ENCODE measurements around the gene LRRC9. TPM values are rescaled to one million over a fixed set of nuclear protein-coding genes. Genes with fewer than 3 reads are reported as not detected.
"Not testable (repeated sequence)": the region's sequence is repeated elsewhere in the genome, so short reads cannot be mapped to it uniquely, and the experiment has no call there.

Gene LRRC9
- total and polyA plus RNA-seq, 2 experiments from 2014 or later, result 2.2 to 3.1 TPM

DNA sequence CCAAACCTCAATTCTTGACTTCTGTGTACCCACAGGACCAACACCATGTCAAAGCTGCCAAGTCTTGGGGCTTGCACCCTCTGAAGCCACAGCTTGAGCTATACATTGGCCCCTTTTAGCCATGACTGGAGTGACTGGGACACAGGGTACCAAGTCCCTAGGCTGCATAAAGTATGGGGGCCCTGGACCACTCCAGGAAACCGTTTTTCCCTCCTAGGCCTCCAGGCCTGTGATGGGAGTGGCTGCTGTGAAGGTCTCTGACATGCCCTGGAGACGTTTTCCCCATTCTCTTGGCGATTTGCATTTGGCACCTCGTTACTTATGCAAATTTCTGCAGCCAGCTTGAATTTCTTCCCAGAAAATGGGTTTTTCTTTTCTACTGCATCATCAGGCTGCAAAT, 90.3 kb downstream of the LRRC9 start:
- not testable (repeated sequence) for H3K27me3 ChIP-seq (ENCODE audit: insufficient read depth); H3K27me3 Mint-ChIP-seq (ENCODE audit: insufficient read depth, low read depth, poor library complexity); H3K36me3 ChIP-seq (ENCODE audit: insufficient read depth); H3K4me2 ChIP-seq; DNase-seq (ENCODE audit: low spot score); H3K4me3 ChIP-seq; H3K27ac Mint-ChIP-seq; H2AFZ ChIP-seq; H3K4me1 ChIP-seq (ENCODE audit: insufficient read depth); H3K27ac ChIP-seq (ENCODE audit: low read depth); H3K4me3 Mint-ChIP-seq; ATAC-seq; H3K9me2 ChIP-seq (ENCODE audit: insufficient read depth); H4K20me1 ChIP-seq (replicated peaks; ENCODE audit: insufficient read depth); H3F3A ChIP-seq (replicated peaks; ENCODE audit: low read depth); H3K79me2 ChIP-seq (replicated peaks; ENCODE audit: insufficient read depth); H3K4me1 Mint-ChIP-seq
- Mint-ChIP-seq H3K36me3 (ENCODE audit: low read depth) (peaks cover 15% of the 10 kb centered on the region; the same call in 2 of the 3 replicates), H3K9me3 (peaks cover 33% of the 10 kb centered on the region)

DNA sequence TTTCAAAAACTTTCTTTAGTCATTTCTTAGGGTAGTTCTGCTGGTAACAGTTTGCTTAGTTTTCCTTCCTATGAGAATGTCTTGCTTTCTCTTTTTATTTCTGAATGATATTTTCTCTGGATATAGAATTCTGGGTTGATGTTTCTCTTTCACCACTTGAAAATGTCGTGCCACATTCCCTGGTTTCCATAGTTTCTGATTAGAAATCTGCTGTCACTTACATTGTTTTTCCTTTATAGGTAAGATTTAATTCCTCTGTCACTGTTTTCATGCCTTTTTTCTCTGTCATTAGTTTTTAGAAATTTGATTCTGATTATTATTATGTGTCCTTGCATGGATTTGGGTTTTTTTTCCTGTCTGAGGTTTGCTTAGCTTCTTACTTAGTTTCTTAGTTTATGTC, 94.5 kb downstream of the LRRC9 start:
- H3K27me3 ChIP-seq (ENCODE audit: insufficient read depth), result no peaks in the 10 kb centered on the region
- Mint-ChIP-seq H3K27me3 (ENCODE audit: insufficient read depth, low read depth, poor library complexity) (no peaks in the 10 kb centered on the region), H3K27ac (no peak overlapping the region), H3K36me3 (ENCODE audit: low read depth) (peaks cover 12% of the 10 kb centered on the region; the same call in 2 of the 3 replicates), H3K9me3 (peaks cover 30% of the 10 kb centered on the region), H3K4me3 (no peak overlapping the region), H3K4me1 (no peaks in the 10 kb centered on the region)
- no peaks in the 10 kb centered on the region for H3K79me2 ChIP-seq (replicated peaks; ENCODE audit: insufficient read depth)
- no peak for TF ChIP-seq POLR2AphosphoS5 (IDR thresholded peaks at IDR 0.05; ENCODE audit: low read depth)
- no peak for TF ChIP-seq ZNF331 (CRISPR knock-in tag; IDR thresholded peaks at IDR 0.05; ENCODE audit: low read depth)
- TF ChIP-seq EZH2 (IDR thresholded peaks at IDR 0.05; ENCODE audit: low read depth, unreplicated experiment), result no peak
- TF ChIP-seq, protein P1, sequence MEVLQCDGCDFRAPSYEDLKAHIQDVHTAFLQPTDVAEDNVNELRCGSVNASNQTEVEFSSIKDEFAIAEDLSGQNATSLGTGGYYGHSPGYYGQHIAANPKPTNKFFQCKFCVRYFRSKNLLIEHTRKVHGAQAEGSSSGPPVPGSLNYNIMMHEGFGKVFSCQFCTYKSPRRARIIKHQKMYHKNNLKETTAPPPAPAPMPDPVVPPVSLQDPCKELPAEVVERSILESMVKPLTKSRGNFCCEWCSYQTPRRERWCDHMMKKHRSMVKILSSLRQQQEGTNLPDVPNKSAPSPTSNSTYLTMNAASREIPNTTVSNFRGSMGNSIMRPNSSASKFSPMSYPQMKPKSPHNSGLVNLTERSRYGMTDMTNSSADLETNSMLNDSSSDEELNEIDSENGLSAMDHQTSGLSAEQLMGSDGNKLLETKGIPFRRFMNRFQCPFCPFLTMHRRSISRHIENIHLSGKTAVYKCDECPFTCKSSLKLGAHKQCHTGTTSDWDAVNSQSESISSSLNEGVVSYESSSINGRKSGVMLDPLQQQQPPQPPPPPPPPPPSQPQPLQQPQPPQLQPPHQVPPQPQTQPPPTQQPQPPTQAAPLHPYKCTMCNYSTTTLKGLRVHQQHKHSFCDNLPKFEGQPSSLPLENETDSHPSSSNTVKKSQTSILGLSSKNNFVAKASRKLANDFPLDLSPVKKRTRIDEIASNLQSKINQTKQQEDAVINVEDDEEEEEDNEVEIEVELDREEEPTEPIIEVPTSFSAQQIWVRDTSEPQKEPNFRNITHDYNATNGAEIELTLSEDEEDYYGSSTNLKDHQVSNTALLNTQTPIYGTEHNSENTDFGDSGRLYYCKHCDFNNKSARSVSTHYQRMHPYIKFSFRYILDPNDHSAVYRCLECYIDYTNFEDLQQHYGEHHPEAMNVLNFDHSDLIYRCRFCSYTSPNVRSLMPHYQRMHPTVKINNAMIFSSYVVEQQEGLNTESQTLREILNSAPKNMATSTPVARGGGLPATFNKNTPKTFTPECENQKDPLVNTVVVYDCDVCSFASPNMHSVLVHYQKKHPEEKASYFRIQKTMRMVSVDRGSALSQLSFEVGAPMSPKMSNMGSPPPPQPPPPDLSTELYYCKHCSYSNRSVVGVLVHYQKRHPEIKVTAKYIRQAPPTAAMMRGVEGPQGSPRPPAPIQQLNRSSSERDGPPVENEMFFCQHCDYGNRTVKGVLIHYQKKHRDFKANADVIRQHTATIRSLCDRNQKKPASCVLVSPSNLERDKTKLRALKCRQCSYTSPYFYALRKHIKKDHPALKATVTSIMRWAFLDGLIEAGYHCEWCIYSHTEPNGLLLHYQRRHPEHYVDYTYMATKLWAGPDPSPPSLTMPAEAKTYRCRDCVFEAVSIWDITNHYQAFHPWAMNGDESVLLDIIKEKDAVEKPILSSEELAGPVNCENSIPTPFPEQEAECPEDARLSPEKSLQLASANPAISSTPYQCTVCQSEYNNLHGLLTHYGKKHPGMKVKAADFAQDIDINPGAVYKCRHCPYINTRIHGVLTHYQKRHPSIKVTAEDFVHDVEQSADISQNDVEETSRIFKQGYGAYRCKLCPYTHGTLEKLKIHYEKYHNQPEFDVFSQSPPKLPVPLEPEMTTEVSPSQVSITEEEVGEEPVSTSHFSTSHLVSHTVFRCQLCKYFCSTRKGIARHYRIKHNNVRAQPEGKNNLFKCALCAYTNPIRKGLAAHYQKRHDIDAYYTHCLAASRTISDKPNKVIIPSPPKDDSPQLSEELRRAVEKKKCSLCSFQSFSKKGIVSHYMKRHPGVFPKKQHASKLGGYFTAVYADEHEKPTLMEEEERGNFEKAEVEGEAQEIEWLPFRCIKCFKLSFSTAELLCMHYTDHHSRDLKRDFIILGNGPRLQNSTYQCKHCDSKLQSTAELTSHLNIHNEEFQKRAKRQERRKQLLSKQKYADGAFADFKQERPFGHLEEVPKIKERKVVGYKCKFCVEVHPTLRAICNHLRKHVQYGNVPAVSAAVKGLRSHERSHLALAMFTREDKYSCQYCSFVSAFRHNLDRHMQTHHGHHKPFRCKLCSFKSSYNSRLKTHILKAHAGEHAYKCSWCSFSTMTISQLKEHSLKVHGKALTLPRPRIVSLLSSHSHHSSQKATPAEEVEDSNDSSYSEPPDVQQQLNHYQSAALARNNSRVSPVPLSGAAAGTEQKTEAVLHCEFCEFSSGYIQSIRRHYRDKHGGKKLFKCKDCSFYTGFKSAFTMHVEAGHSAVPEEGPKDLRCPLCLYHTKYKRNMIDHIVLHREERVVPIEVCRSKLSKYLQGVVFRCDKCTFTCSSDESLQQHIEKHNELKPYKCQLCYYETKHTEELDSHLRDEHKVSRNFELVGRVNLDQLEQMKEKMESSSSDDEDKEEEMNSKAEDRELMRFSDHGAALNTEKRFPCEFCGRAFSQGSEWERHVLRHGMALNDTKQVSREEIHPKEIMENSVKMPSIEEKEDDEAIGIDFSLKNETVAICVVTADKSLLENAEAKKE (CRISPR knock-in tag; IDR thresholded peaks at IDR 0.05), result no peak
- TF ChIP-seq NANOG (IDR thresholded peaks at IDR 0.05; ENCODE audit: borderline replicate concordance), result no peak
- no peak for TF ChIP-seq CREB1 (CRISPR knock-in tag; IDR thresholded peaks at IDR 0.05; ENCODE audit: low read depth)
- no peak for TF ChIP-seq JUNB (IDR thresholded peaks at IDR 0.05; ENCODE audit: unreplicated experiment)
- no peak for TF ChIP-seq EZH2phosphoT487 (IDR thresholded peaks at IDR 0.05; ENCODE audit: unreplicated experiment)
- TF ChIP-seq, protein P2, sequence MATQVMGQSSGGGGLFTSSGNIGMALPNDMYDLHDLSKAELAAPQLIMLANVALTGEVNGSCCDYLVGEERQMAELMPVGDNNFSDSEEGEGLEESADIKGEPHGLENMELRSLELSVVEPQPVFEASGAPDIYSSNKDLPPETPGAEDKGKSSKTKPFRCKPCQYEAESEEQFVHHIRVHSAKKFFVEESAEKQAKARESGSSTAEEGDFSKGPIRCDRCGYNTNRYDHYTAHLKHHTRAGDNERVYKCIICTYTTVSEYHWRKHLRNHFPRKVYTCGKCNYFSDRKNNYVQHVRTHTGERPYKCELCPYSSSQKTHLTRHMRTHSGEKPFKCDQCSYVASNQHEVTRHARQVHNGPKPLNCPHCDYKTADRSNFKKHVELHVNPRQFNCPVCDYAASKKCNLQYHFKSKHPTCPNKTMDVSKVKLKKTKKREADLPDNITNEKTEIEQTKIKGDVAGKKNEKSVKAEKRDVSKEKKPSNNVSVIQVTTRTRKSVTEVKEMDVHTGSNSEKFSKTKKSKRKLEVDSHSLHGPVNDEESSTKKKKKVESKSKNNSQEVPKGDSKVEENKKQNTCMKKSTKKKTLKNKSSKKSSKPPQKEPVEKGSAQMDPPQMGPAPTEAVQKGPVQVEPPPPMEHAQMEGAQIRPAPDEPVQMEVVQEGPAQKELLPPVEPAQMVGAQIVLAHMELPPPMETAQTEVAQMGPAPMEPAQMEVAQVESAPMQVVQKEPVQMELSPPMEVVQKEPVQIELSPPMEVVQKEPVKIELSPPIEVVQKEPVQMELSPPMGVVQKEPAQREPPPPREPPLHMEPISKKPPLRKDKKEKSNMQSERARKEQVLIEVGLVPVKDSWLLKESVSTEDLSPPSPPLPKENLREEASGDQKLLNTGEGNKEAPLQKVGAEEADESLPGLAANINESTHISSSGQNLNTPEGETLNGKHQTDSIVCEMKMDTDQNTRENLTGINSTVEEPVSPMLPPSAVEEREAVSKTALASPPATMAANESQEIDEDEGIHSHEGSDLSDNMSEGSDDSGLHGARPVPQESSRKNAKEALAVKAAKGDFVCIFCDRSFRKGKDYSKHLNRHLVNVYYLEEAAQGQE (IDR thresholded peaks at IDR 0.05; ENCODE audit: unreplicated experiment), result no peak
- no peaks in the 10 kb centered on the region for H3K4me1 ChIP-seq (ENCODE audit: insufficient read depth)
- H2AFZ ChIP-seq, result no peak overlapping the region
- no peak for ATAC-seq
- H3K36me3 ChIP-seq (ENCODE audit: insufficient read depth), result no peaks in the 10 kb centered on the region
- H3K9me2 ChIP-seq (ENCODE audit: insufficient read depth), result 0 out of 2 replicates have a peak, but pooled peaks cover 3% of the 10 kb centered on the region
- no peak overlapping the region for H3K4me3 ChIP-seq
- no peak for DNase-seq (ENCODE audit: low spot score)
- no peak overlapping the region for H3K27ac ChIP-seq (ENCODE audit: low read depth)
- H3F3A ChIP-seq (replicated peaks; ENCODE audit: low read depth), result no peaks in the 10 kb centered on the region
- no peak overlapping the region for H3K4me2 ChIP-seq
- H4K20me1 ChIP-seq (replicated peaks; ENCODE audit: insufficient read depth), result no peaks in the 10 kb centered on the region
